OCI-LY3 (cell line): ENCODE data around the gene CLPX.
"Not testable (repeated sequence)": the region's sequence is repeated elsewhere in the genome, so short reads cannot be mapped to it uniquely, and the experiment has no call there.

ENCODE experiments used
- H2AFZ ChIP-seq: fragments of 200-600, 300-600 bp; shearing (Covaris generic); 2 replicates; pipeline ENCODE4 v1.6.0; 2014; ENCODE audit warnings: antibody characterized with exemption, low read depth, low read length
- H3K27ac ChIP-seq: fragments of 200-600, 300-600 bp; sonication (generic); 2 replicates; pipeline ENCODE4 v1.5.1; 2014; ENCODE audit warnings: mild to moderate bottlenecking, low read length, moderate library complexity, mixed read lengths
- H3K27me3 ChIP-seq: fragments of 200-600, 300-600 bp; sonication (generic); 2 replicates; pipeline ENCODE4 v1.6.1; 2014; ENCODE audit warnings: low read depth, low read length, mixed read lengths
- H3K36me3 ChIP-seq: fragments of 200-600, 300-600 bp; sonication (generic); replicated peaks from 2 replicates; pipeline ENCODE3; 2014; ENCODE audit warnings: low read depth, low read length, mixed read lengths
- H3K4me1 ChIP-seq: fragments of 300-600, 200-600 bp; sonication (generic); 2 replicates; pipeline ENCODE4 v1.6.1; 2014; ENCODE audit warnings: low read length, mixed read lengths
- H3K4me2 ChIP-seq: fragments of 200-600, 300-600 bp; sonication (generic); 2 replicates; pipeline ENCODE4 v1.6.1; 2014; ENCODE audit warnings: low read length, mixed read lengths
- H3K4me3 ChIP-seq: fragments of 300-600, 200-600 bp; sonication (generic); 2 replicates; pipeline ENCODE4 v1.5.1; 2014; ENCODE audit warnings: antibody characterized with exemption, mild to moderate bottlenecking, low read length, moderate library complexity
- H3K79me2 ChIP-seq: fragments of 300-600, 200-600 bp; shearing (Covaris generic); 2 replicates; pipeline ENCODE4 v1.6.1; 2014; ENCODE audit warnings: mild to moderate bottlenecking, low read length, mixed read lengths
- H3K9ac ChIP-seq: fragments of 300-600, 200-600 bp; shearing (Covaris generic); 2 replicates; pipeline ENCODE4 v1.6.0; 2014; ENCODE audit warnings: mild to moderate bottlenecking, low read length, moderate library complexity
- H3K9me3 ChIP-seq: fragments of 200-600, 300-600 bp; shearing (Covaris generic); 2 replicates; pipeline ENCODE4 v1.6.1; 2014; ENCODE audit warnings: low read length, mixed read lengths; ENCODE audit not compliant: insufficient read depth
- H4K20me1 ChIP-seq: fragments of 200-600, 300-600 bp; sonication (generic); 2 replicates; pipeline ENCODE4 v1.6.1; 2016; ENCODE audit warnings: low read length, mixed read lengths; ENCODE audit not compliant: insufficient read depth
- CTCF ChIP-seq: fragments of 200-600, 300-600 bp; sonication (generic); IDR thresholded peaks from 2 replicates; pipeline ENCODE4 v1.5.1; 2014; ENCODE audit warnings: antibody characterized with exemption, low read length, low read depth
- EZH2phosphoT487 ChIP-seq: fragments of 200-600 bp; shearing (Covaris generic); IDR thresholded peaks from 2 replicates; pipeline ENCODE4 v1.6.1; 2018; ENCODE audit warnings: antibody characterized with exemption, mixed run types, low read depth

The CLPX gene

GRCh38 chr15:65184868-65185717, at the start of gene CLPX:
CLPX (minus strand) TSS chr15:65185342; CDS start chr15:65185153, 189 bp downstream.
- Histone ChIP-seq H3K9me3 (no peaks in the 10 kb centered on the region), H3K4me2 (peak within 1 kb of the TSS; percentile 73), H3K9ac (peak within 1 kb of the TSS; percentile 94), H3K36me3 (peaks cover 7% of the 10 kb centered on the region), H4K20me1 (peaks cover 19% of the 10 kb centered on the region), H3K27ac (peak within 1 kb of the TSS; percentile 70), H3K79me2 (peaks cover 50% of the 10 kb centered on the region), H2AFZ (peak within 1 kb of the TSS; percentile 72), H3K4me1 (peaks cover 20% of the 10 kb centered on the region), H3K27me3 (no peaks in the 10 kb centered on the region), H3K4me3 (peak within 1 kb of the TSS; percentile 89)
- TF ChIP-seq EZH2phosphoT487: no peak
- TF ChIP-seq CTCF: no peak

- no peak overlapping the region for H2AFZ ChIP-seq
- H3K9ac ChIP-seq: no peak overlapping the region
- H3K4me1 ChIP-seq: peaks cover 8% of the 10 kb centered on the region; the same call in 1 of the 2 replicates
- TF ChIP-seq EZH2phosphoT487 (no peak), CTCF (no peak)
- H3K36me3 ChIP-seq: no peaks in the 10 kb centered on the region
- no peaks in the 10 kb centered on the region for H3K9me3 ChIP-seq
- no peak overlapping the region for H3K4me2 ChIP-seq
- no peak overlapping the region for H3K27ac ChIP-seq
- no peaks in the 10 kb centered on the region for H3K79me2 ChIP-seq
- H4K20me1 ChIP-seq: no peaks in the 10 kb centered on the region
- no peaks in the 10 kb centered on the region for H3K27me3 ChIP-seq
- no peak overlapping the region for H3K4me3 ChIP-seq
Measured at GRCh38 chr15:65233696-65234095, 48.6 kb upstream of the CLPX start.

GRCh38 chr15:65232520-65232919, 47.4 kb upstream of the CLPX start:
- Histone ChIP-seq H3K27ac (no peak overlapping the region), H3K9ac (no peak overlapping the region), H3K36me3 (no peaks in the 10 kb centered on the region), H2AFZ (no peak overlapping the region), H3K4me2 (no peak overlapping the region), H3K27me3 (no peaks in the 10 kb centered on the region), H4K20me1 (no peaks in the 10 kb centered on the region), H3K9me3 (no peaks in the 10 kb centered on the region), H3K79me2 (no peaks in the 10 kb centered on the region), H3K4me3 (no peak overlapping the region), H3K4me1 (peaks cover 8% of the 10 kb centered on the region; the same call in 1 of the 2 replicates)
- TF ChIP-seq EZH2phosphoT487 (no peak), CTCF (no peak)

GRCh38 chr15:65231306-65231705, 46.2 kb upstream of the CLPX start:
- H3K4me2 ChIP-seq: peak overlapping the region; percentile 25; the same call in 1 of the 2 replicates
- H4K20me1 ChIP-seq: no peaks in the 10 kb centered on the region
- H3K27me3 ChIP-seq: no peaks in the 10 kb centered on the region
- H2AFZ ChIP-seq: no peak overlapping the region
- H3K27ac ChIP-seq: no peak overlapping the region
- no peaks in the 10 kb centered on the region for H3K9me3 ChIP-seq
- no peak overlapping the region for H3K4me3 ChIP-seq
- no peak overlapping the region for H3K9ac ChIP-seq
- TF ChIP-seq CTCF (no peak), EZH2phosphoT487 (no peak)
- peaks cover 8% of the 10 kb centered on the region; the same call in 1 of the 2 replicates for H3K4me1 ChIP-seq
- no peaks in the 10 kb centered on the region for H3K36me3 ChIP-seq
- H3K79me2 ChIP-seq: no peaks in the 10 kb centered on the region

GRCh38 chr15:65226901-65227300, 41.8 kb upstream of the CLPX start:
- not testable (repeated sequence) for H3K27me3 ChIP-seq, H3K4me3 ChIP-seq, H3K4me1 ChIP-seq, H3K36me3 ChIP-seq, H3K79me2 ChIP-seq, H3K9me3 ChIP-seq, H3K27ac ChIP-seq, H3K9ac ChIP-seq, H2AFZ ChIP-seq, H4K20me1 ChIP-seq, H3K4me2 ChIP-seq
